WTC11 (cell line): ENCODE data around the gene TM7SF3. TPM values are rescaled to one million over a fixed set of nuclear protein-coding genes. Genes with fewer than 3 reads are reported as not detected.

Source experiments
- ATAC-seq: fragments of 200-7000 bp; cut with Tn5 transposase; 2 replicates; pipeline ENCODE4 v1.10.0; 2021; ENCODE audit warnings: mild to moderate bottlenecking, moderate library complexity
- CTCF ChIA-PET: fragments of 300-600 bp; sonication (Branson Sonifier 250); formaldehyde crosslinking; loops from one replicate; lab custom pipeline; 2021; ENCODE audit warnings: antibody characterized with exemption; lab: Charles Lee
- POLR2A ChIA-PET: fragments of 350-600 bp; sonication (Branson Sonifier 250); formaldehyde crosslinking; loops from one replicate; lab custom pipeline; 2021; ENCODE audit warnings: antibody characterized with exemption; lab: Charles Lee
- DNase-seq: peaks from one replicate; pipeline ENCODE4 v3.0.0; 2021; ENCODE audit warnings: low spot score
- H3K27ac Mint-ChIP-seq: 2 replicates; pipeline ENCODE4 v1.8.0; 2021; ENCODE audit warnings: mixed read lengths
- H3K27me3 Mint-ChIP-seq: 2 replicates; pipeline ENCODE4 v1.8.0; 2021; ENCODE audit warnings: low read depth, mild to moderate bottlenecking, moderate library complexity, mixed read lengths
- H3K36me3 Mint-ChIP-seq: 2 replicates; pipeline ENCODE4 v1.8.0; 2021; ENCODE audit warnings: mixed read lengths
- H3K4me1 Mint-ChIP-seq: 2 replicates; pipeline ENCODE4 v1.8.0; 2022; ENCODE audit warnings: mixed read lengths
- H3K4me3 Mint-ChIP-seq: 2 replicates; pipeline ENCODE4 v1.8.0; 2021; ENCODE audit warnings: mild to moderate bottlenecking, moderate library complexity, mixed read lengths
- H3K9me3 Mint-ChIP-seq: 2 replicates; pipeline ENCODE4 v1.8.0; 2021; ENCODE audit warnings: mixed read lengths
- ATF1 ChIP-seq: sonication (generic); formaldehyde crosslinking; IDR thresholded peaks from 2 replicates; pipeline ENCODE4 v1.8.1; 2023; ENCODE audit warnings: mild to moderate bottlenecking, moderate library complexity, missing genetic modification reagents
- ATF6 ChIP-seq: sonication (generic); formaldehyde crosslinking; IDR thresholded peaks from 2 replicates; pipeline ENCODE4 v1.8.1; 2023; ENCODE audit warnings: mild to moderate bottlenecking, missing genetic modification reagents
- EMX1 ChIP-seq: fragments of 250-450 bp; sonication (Bioruptor Pico); IDR thresholded peaks from 2 replicates; pipeline ENCODE4 v1.8.0; 2021; ENCODE audit warnings: mild to moderate bottlenecking
- ETV6 ChIP-seq: sonication (generic); formaldehyde crosslinking; IDR thresholded peaks from 2 replicates; pipeline ENCODE4 v1.8.1; 2022; ENCODE audit warnings: mild to moderate bottlenecking, missing genetic modification reagents
- GTF2I ChIP-seq: fragments of 250-450 bp; sonication (Bioruptor Pico); conservative IDR thresholded peaks from 2 replicates; pipeline ENCODE4 v1.4.0; 2021; ENCODE audit warnings: mild to moderate bottlenecking
- HMGA2 ChIP-seq: fragments of 250-450 bp; sonication (Bioruptor Pico); IDR thresholded peaks from 2 replicates; pipeline ENCODE4 v1.4.0; 2021; ENCODE audit warnings: mild to moderate bottlenecking, moderate library complexity
- IRF2 ChIP-seq: sonication (generic); formaldehyde crosslinking; IDR thresholded peaks from 2 replicates; pipeline ENCODE4 v1.8.0; 2022; ENCODE audit warnings: low read depth, missing genetic modification reagents, borderline replicate concordance
- MAX ChIP-seq: sonication (generic); formaldehyde crosslinking; IDR thresholded peaks from 2 replicates; pipeline ENCODE4 v1.8.0; 2022; ENCODE audit warnings: mild to moderate bottlenecking, missing genetic modification reagents
- NFE2L1 ChIP-seq: sonication (generic); formaldehyde crosslinking; IDR thresholded peaks from 2 replicates; pipeline ENCODE4 v1.8.1; 2023; ENCODE audit warnings: missing genetic modification reagents
- NR1H2 ChIP-seq: sonication (generic); formaldehyde crosslinking; IDR thresholded peaks from 2 replicates; pipeline ENCODE4 v1.9.0; 2021; ENCODE audit warnings: mild to moderate bottlenecking, moderate library complexity, missing genetic modification reagents
- RELA ChIP-seq: sonication (generic); formaldehyde crosslinking; IDR thresholded peaks from 2 replicates; pipeline ENCODE4 v1.8.1; 2022; ENCODE audit warnings: missing genetic modification reagents, mild to moderate bottlenecking, borderline replicate concordance
- SMAD3 ChIP-seq: sonication (generic); formaldehyde crosslinking; IDR thresholded peaks from 2 replicates; pipeline ENCODE4 v1.8.0; 2022; ENCODE audit warnings: missing genetic modification reagents, mild to moderate bottlenecking, borderline replicate concordance
- SP1 ChIP-seq: sonication (generic); formaldehyde crosslinking; conservative IDR thresholded peaks from 2 replicates; pipeline ENCODE4 v1.8.1; 2022; ENCODE audit warnings: missing genetic modification reagents
- TCF7 ChIP-seq: sonication (generic); formaldehyde crosslinking; IDR thresholded peaks from 2 replicates; pipeline ENCODE4 v1.8.0; 2022; ENCODE audit warnings: mild to moderate bottlenecking, low read depth, missing genetic modification reagents, moderate library complexity
- TEAD4 ChIP-seq: sonication (generic); formaldehyde crosslinking; IDR thresholded peaks from 2 replicates; pipeline ENCODE4 v1.8.0; 2022; ENCODE audit warnings: mild to moderate bottlenecking, missing genetic modification reagents
- TP53 ChIP-seq: sonication (generic); formaldehyde crosslinking; IDR thresholded peaks from 2 replicates; pipeline ENCODE4 v1.8.1; 2023; ENCODE audit warnings: mild to moderate bottlenecking, missing genetic modification reagents
- USF1 ChIP-seq: sonication (generic); formaldehyde crosslinking; IDR thresholded peaks from 2 replicates; pipeline ENCODE4 v1.8.0; 2022; ENCODE audit warnings: mild to moderate bottlenecking, missing genetic modification reagents
- ZBTB21 ChIP-seq: sonication (generic); formaldehyde crosslinking; IDR thresholded peaks from 2 replicates; pipeline ENCODE4 v1.8.1; 2023; ENCODE audit warnings: mild to moderate bottlenecking, missing genetic modification reagents, borderline replicate concordance
- ZBTB43 ChIP-seq: sonication (generic); formaldehyde crosslinking; IDR thresholded peaks from 2 replicates; pipeline ENCODE4 v1.8.1; 2023; ENCODE audit warnings: mild to moderate bottlenecking, missing genetic modification reagents
- ZNF281 ChIP-seq: sonication (generic); formaldehyde crosslinking; IDR thresholded peaks from 2 replicates; pipeline ENCODE4 v1.8.0; 2023; ENCODE audit warnings: mild to moderate bottlenecking, missing genetic modification reagents
- ZNF317 ChIP-seq: sonication (generic); formaldehyde crosslinking; IDR thresholded peaks from 2 replicates; pipeline ENCODE4 v1.8.1; 2023; ENCODE audit warnings: low read depth, mild to moderate bottlenecking, moderate library complexity, missing genetic modification reagents, borderline replicate concordance
- ZNF423 ChIP-seq: fragments of 250-450 bp; sonication (Bioruptor Pico); IDR thresholded peaks from 2 replicates; pipeline ENCODE4 v2.1.2; 2022; ENCODE audit warnings: mild to moderate bottlenecking, moderate library complexity
- ZNF425 ChIP-seq: fragments of 250-450 bp; sonication (Bioruptor Pico); conservative IDR thresholded peaks from 2 replicates; pipeline ENCODE4 v1.9.0; 2021; ENCODE audit warnings: mild to moderate bottlenecking
- ZNF671 ChIP-seq: fragments of 250-450 bp; sonication (Bioruptor Pico); IDR thresholded peaks from 2 replicates; pipeline ENCODE4 v1.8.0; 2021; ENCODE audit warnings: mild to moderate bottlenecking
- total RNA-seq: library from RNA; stranded (reverse); gene quantifications from 3 replicates; pipeline ENCODE4 v1.2.3, GENCODE V29; 2021

Gene TM7SF3
- total RNA-seq, 1 experiment from 2014 or later: 75.3 TPM

- TF ChIP-seq ZNF281 (no peak), EMX1 (CRISPR knock-in tag) (no peak), NFE2L1 (CRISPR knock-in tag) (no peak), ATF1 (CRISPR knock-in tag) (no peak), ZBTB21 (CRISPR knock-in tag) (no peak)
These were observed 12.0 kb downstream of the TM7SF3 start (continued) for GRCh38 chr12:27002141-27002540.

GRCh38 chr12:27001663-27002062, 12.5 kb downstream of the TM7SF3 start:
- CTCF ChIA-PET: no interaction called here
- no peak for TF ChIP-seq ZBTB43 (CRISPR knock-in tag)
- TF ChIP-seq MAX (CRISPR knock-in tag): no peak
- no peak for TF ChIP-seq TP53
- no peak for TF ChIP-seq NFE2L1 (CRISPR knock-in tag)
- TF ChIP-seq USF1 (CRISPR knock-in tag): no peak
- no peak for TF ChIP-seq IRF2 (CRISPR knock-in tag)
- TF ChIP-seq ZNF423 (CRISPR knock-in tag): no peak
- TF ChIP-seq HMGA2 (CRISPR knock-in tag): no peak
- TF ChIP-seq SP1 (CRISPR knock-in tag): no peak
- TF ChIP-seq ZNF671 (CRISPR knock-in tag): no peak
- TF ChIP-seq ZNF425 (CRISPR knock-in tag): no peak
- no peak for TF ChIP-seq TEAD4 (CRISPR knock-in tag)
- TF ChIP-seq TCF7: no peak
- no peak for TF ChIP-seq SMAD3 (CRISPR knock-in tag)
- no peak for TF ChIP-seq GTF2I (CRISPR knock-in tag)
- no peak for TF ChIP-seq ATF6 (CRISPR knock-in tag)
- no peak for TF ChIP-seq RELA (CRISPR knock-in tag)
- no peak for TF ChIP-seq ZNF317 (CRISPR knock-in tag)
- TF ChIP-seq NR1H2 (CRISPR knock-in tag): no peak
- TF ChIP-seq ETV6 (CRISPR knock-in tag): no peak
- TF ChIP-seq, all 79 proteins: peak for 0

More at GRCh38 chr12:27001663-27002062, 12.5 kb downstream of the TM7SF3 start:
- Mint-ChIP-seq H3K4me3 (no peak overlapping the region), H3K4me1 (peaks cover 29% of the 10 kb centered on the region), H3K36me3 (peaks cover 31% of the 10 kb centered on the region), H3K27me3 (no peaks in the 10 kb centered on the region), H3K9me3 (no peaks in the 10 kb centered on the region), H3K27ac (peak overlapping the region; percentile 77; the same call in 1 of the 2 replicates)
- no peak for DNase-seq
- no peak for ATAC-seq
- POLR2A ChIA-PET: no interaction called here
